NB4 (cell line): Measurements from ENCODE around the gene DIP2C.

Experiments used
- DNase-seq: peaks from one replicate; pipeline ENCODE4 v3.0.0; 2010; ENCODE audit warnings: low read depth
- H3K4me3 ChIP-seq: one replicate; pipeline ENCODE4 v1.5.1; 2011; ENCODE audit warnings: mild to moderate bottlenecking, low read depth, low read length, moderate library complexity
- CTCF ChIP-seq: IDR thresholded peaks from one replicate; pipeline ENCODE4 v1.5.1; 2012; ENCODE audit warnings: low read depth, low read length
- MYC ChIP-seq: IDR thresholded peaks from 2 replicates; pipeline ENCODE4 v1.6.1; 2011; ENCODE audit warnings: low read depth, low read length
- POLR2A ChIP-seq: IDR thresholded peaks from 2 replicates; pipeline ENCODE4 v1.6.1; 2011; ENCODE audit warnings: mild to moderate bottlenecking; ENCODE audit not compliant: insufficient read length; ENCODE audit errors: extremely low read depth
- TF ChIP-seq, protein P1 (sequence below): IDR thresholded peaks from 2 replicates; pipeline ENCODE4 v1.6.1; 2011; ENCODE audit warnings: low read depth, low read length

DIP2C gene

GRCh38 chr10:235915-236314, 453.6 kb downstream of the DIP2C start:
- H3K4me3 ChIP-seq = no peak overlapping the region
- DNase-seq = no peak

DNA sequence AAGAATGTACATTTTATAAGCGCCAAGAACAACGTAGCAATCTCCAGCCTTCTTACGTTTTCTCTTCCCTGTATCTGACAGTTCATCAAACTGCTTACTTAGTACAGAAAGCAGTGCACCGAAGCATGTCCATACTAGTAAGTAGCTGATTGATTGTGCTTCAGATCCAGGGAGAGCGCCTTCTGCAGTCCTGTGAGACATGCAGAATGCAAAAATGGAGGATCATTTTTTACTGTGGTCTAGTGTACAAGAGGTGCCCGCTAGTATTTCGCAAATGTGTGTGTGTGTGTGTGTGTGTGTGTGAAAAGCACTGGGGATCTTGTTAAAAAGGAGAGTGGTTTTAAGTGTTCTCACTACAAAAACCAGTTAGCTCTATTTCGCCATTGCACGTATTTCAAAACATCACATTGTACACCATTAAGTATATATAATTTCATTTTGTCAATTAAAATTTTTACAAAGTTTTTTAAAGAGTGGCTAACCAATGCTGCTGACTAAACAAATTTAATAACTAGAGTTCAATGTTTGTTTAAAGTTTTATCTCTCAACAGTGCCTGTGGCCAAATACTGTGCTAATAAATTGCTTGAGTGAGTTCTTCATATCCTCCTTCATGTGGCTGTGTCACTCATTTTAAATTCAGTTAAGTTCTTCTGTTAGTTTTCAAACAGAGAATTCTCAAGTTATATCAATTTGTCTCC, 454.6 kb downstream of the DIP2C start:
- peak; percentile 49 for DNase-seq
- H3K4me3 ChIP-seq = no peak overlapping the region
- TF ChIP-seq, protein P1, sequence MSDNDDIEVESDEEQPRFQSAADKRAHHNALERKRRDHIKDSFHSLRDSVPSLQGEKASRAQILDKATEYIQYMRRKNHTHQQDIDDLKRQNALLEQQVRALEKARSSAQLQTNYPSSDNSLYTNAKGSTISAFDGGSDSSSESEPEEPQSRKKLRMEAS = no peak
- TF ChIP-seq CTCF = no peak
- TF ChIP-seq POLR2A = no peak
- no peak for TF ChIP-seq MYC

More at GRCh38 chr10:235915-236314, 453.6 kb downstream of the DIP2C start:
- no peak for TF ChIP-seq MYC
- TF ChIP-seq CTCF = no peak
- TF ChIP-seq, protein P1 = no peak
- TF ChIP-seq POLR2A = no peak

DNA sequence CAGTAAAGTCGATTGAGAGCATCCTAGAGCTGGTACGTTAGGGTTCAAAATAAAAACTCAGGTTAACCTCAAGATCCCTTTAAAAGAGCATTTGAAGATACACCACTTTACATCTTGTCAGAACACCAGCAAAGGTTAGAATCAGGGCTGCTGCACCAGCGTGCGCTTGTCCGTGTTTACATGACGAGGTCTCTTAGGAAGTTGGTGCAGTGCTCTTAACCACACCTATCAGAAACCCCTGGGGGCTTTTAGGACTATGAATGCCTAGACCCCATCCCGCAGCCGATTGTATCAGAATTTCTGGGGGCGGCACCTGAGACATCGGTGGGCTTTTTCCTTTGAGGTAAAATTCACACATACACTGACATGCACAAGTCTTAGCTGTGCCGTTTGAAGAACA, 456.6 kb downstream of the DIP2C start:
- no peak for DNase-seq
- TF ChIP-seq POLR2A = no peak
- no peak for TF ChIP-seq MYC
- no peak for TF ChIP-seq CTCF
- TF ChIP-seq, protein P1 = no peak
- no peak overlapping the region for H3K4me3 ChIP-seq

DNA sequence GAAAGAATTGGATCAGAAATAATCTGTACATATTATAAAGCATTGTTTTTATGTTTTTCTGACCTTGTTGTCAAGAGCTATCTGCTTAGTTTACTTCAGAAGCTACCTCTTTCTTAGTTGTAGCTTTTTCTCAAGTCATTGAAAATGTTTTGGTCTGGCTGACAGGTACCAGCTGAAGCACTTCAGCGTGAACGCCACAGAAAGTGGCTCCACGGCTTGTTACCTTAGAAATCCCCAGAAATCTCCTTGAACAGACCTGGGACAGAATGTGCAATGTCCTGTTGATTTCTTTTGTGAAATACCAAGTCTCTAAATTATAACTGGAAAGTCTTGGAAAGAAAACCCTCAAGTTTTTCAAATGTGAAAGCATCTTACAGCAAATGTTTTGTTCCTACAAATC, 457.4 kb downstream of the DIP2C start:
- H3K4me3 ChIP-seq = no peak overlapping the region
- no peak for DNase-seq
- TF ChIP-seq POLR2A = no peak

DNA sequence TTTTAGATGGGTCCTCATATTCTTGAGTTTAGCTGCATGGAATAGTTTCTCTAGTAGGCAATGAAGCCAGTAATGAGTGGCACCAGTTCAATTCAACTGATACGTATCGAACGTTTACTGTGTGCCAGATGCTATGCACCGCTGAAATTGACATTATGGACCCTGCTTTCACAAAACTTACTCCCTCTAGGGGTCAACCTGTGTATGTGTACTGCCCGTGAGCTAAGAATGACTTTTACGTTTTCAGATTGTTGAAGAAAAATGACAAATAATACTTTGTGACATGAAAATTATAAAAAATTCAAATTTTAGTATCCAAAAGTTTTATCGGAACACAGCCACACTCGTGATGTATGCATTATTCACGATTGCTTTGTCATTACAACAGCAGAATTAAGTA, 458.7 kb downstream of the DIP2C start:
- TF ChIP-seq, protein P1 = no peak
- TF ChIP-seq CTCF = peak; percentile 64
- DNase-seq = peak; percentile 37
- no peak overlapping the region for H3K4me3 ChIP-seq

DNA sequence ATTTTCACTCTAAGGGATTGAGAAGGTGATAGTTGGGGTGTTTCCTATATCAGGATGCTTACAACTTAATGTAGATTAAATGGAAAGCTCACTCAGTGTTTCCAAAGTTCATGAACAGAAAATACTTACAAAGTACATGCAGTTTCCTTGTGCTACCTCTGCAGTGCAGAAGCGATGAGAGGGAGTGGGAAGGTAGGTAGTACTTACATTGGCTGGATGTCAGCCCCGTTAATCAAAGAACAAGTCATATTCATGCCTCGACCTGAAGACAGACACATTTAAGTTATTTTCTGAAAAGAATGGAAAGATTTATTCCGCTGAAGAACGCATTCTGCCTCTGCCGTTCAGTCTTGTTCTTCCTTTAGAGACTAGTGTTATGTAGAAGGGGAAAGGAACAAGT, 461.1 kb downstream of the DIP2C start:
- DNase-seq = no peak
- no peak overlapping the region for H3K4me3 ChIP-seq
- TF ChIP-seq CTCF (no peak), POLR2A (no peak)
